KOPT-K1 (cell line): ENCODE results near the gene LHFPL4.
"Not testable (repeated sequence)": the region's sequence is repeated elsewhere in the genome, so short reads cannot be mapped to it uniquely, and the experiment has no call there.

Source experiments
- H3K27ac ChIP-seq: fragments of 200-600 bp; sonication (generic); 2 replicates; pipeline ENCODE4 v1.5.1; 2016; ENCODE audit warnings: antibody characterized with exemption, mild to moderate bottlenecking, low read depth, low read length; ENCODE audit not compliant: poor library complexity, severe bottlenecking
- H3K36me3 ChIP-seq: fragments of 200-600 bp; sonication (generic); 2 replicates; pipeline ENCODE4 v1.5.1; 2017; ENCODE audit warnings: antibody characterized with exemption, mild to moderate bottlenecking, low read length, moderate library complexity; ENCODE audit not compliant: insufficient read depth
- H3K9me3 ChIP-seq: fragments of 200-600 bp; sonication (generic); 2 replicates; pipeline ENCODE4 v1.5.1; 2017; ENCODE audit warnings: antibody characterized with exemption, low read length, mild to moderate bottlenecking; ENCODE audit not compliant: insufficient read depth, poor library complexity, severe bottlenecking

LHFPL4 gene

GRCh38 chr3:9553021-9553947 lies at the start of gene LHFPL4:
TSS of gene LHFPL4 (minus strand) at chr3:9553822. CDS start at chr3:9552679, 1,143 bp downstream.
- Histone ChIP-seq H3K9me3 (no peaks in the 10 kb centered on the region), H3K27ac (no peak within 1 kb of the TSS), H3K36me3 (no peaks in the 10 kb centered on the region)

- no peak overlapping the region for H3K27ac ChIP-seq
- H3K36me3 ChIP-seq: no peaks in the 10 kb centered on the region
- peaks cover 19% of the 10 kb centered on the region for H3K9me3 ChIP-seq
Measured at GRCh38 chr3:9602620-9603019, 49.0 kb upstream of the LHFPL4 start.

- H3K9me3 ChIP-seq: peaks cover 19% of the 10 kb centered on the region
- not testable (repeated sequence) for H3K27ac ChIP-seq, H3K36me3 ChIP-seq
Measured at GRCh38 chr3:9601006-9601581, 47.5 kb upstream of the LHFPL4 start.

GRCh38 chr3:9600597-9600996 lies 47.0 kb upstream of the LHFPL4 start:
- Histone ChIP-seq H3K27ac (no peak overlapping the region), H3K9me3 (peaks cover 19% of the 10 kb centered on the region)

GRCh38 chr3:9598783-9599387 lies 45.3 kb upstream of the LHFPL4 start:
- Histone ChIP-seq H3K27ac (no peak overlapping the region), H3K9me3 (peaks cover 11% of the 10 kb centered on the region), H3K36me3 (no peaks in the 10 kb centered on the region)

More at GRCh38 chr3:9600597-9600996, 47.0 kb upstream of the LHFPL4 start:
- H3K36me3 ChIP-seq: no peaks in the 10 kb centered on the region

- no peak overlapping the region for H3K27ac ChIP-seq
- H3K9me3 ChIP-seq: peaks cover 11% of the 10 kb centered on the region
- H3K36me3 ChIP-seq: no peaks in the 10 kb centered on the region
Measured at GRCh38 chr3:9595877-9596276, 42.3 kb upstream of the LHFPL4 start.

GRCh38 chr3:9591781-9592180 lies 38.2 kb upstream of the LHFPL4 start:
- not testable (repeated sequence) for H3K27ac ChIP-seq, H3K36me3 ChIP-seq, H3K9me3 ChIP-seq

- Histone ChIP-seq H3K36me3 (no peaks in the 10 kb centered on the region), H3K27ac (no peak overlapping the region), H3K9me3 (no peaks in the 10 kb centered on the region)
Measured at GRCh38 chr3:9590282-9590791, 36.7 kb upstream of the LHFPL4 start.

GRCh38 chr3:9583792-9584191 lies 30.2 kb upstream of the LHFPL4 start:
- H3K36me3 ChIP-seq: no peaks in the 10 kb centered on the region
- peaks cover 11% of the 10 kb centered on the region for H3K9me3 ChIP-seq
- H3K27ac ChIP-seq: no peak overlapping the region

- H3K36me3 ChIP-seq: no peaks in the 10 kb centered on the region
- no peak overlapping the region for H3K27ac ChIP-seq
- peaks cover 11% of the 10 kb centered on the region for H3K9me3 ChIP-seq
Measured at GRCh38 chr3:9583371-9583770, 29.7 kb upstream of the LHFPL4 start.

- Histone ChIP-seq H3K27ac (no peak overlapping the region), H3K36me3 (no peaks in the 10 kb centered on the region), H3K9me3 (peaks cover 11% of the 10 kb centered on the region)
Measured at GRCh38 chr3:9582332-9582731, 28.7 kb upstream of the LHFPL4 start.

GRCh38 chr3:9581742-9582141 lies 28.1 kb upstream of the LHFPL4 start:
- H3K9me3 ChIP-seq: peaks cover 11% of the 10 kb centered on the region
- no peaks in the 10 kb centered on the region for H3K36me3 ChIP-seq
- no peak overlapping the region for H3K27ac ChIP-seq

GRCh38 chr3:9569054-9569453 lies 15.4 kb upstream of the LHFPL4 start:
- Histone ChIP-seq H3K36me3 (no peaks in the 10 kb centered on the region), H3K27ac (no peak overlapping the region)

GRCh38 chr3:9565316-9565715 lies 11.7 kb upstream of the LHFPL4 start:
- Histone ChIP-seq H3K27ac (no peak overlapping the region), H3K9me3 (peaks cover 19% of the 10 kb centered on the region), H3K36me3 (no peaks in the 10 kb centered on the region)

More at GRCh38 chr3:9569054-9569453, 15.4 kb upstream of the LHFPL4 start:
- peaks cover 22% of the 10 kb centered on the region for H3K9me3 ChIP-seq

- no peak overlapping the region for H3K27ac ChIP-seq
- H3K36me3 ChIP-seq: no peaks in the 10 kb centered on the region
- H3K9me3 ChIP-seq: peaks cover 13% of the 10 kb centered on the region
Measured at GRCh38 chr3:9563851-9564250, 10.2 kb upstream of the LHFPL4 start.
